Sigmoid colon (tissue), 4 donors: ENCODE data around the gene BICC1.

Source experiments
- EP300 ChIP-seq, 4 donors: sonication (generic); formaldehyde crosslinking; IDR thresholded peaks; one replicate each; pipeline ENCODE4 v1.6.1; 2017; ENCODE audit warnings: antibody characterized with exemption in 4 of 4
- POLR2A ChIP-seq, 2 donors: fragments of 450-650 bp; IDR thresholded peaks; one replicate each; pipeline ENCODE4 v1.6.1; 2016; ENCODE audit warnings: antibody characterized with exemption in 2 of 2, mild to moderate bottlenecking in 2 of 2, moderate library complexity in 2 of 2
- POLR2AphosphoS5 ChIP-seq, 4 donors: sonication (generic); formaldehyde crosslinking; IDR thresholded peaks; one replicate each; pipeline ENCODE4 v1.6.1; 2017; ENCODE audit warnings: antibody characterized with exemption in 4 of 4
- TF ChIP-seq, protein P1 (sequence below), 4 experiments: fragments of 450-650 bp in 3 of 4; fragments of 200-600 bp in 1 of 4; IDR thresholded peaks; one replicate each; pipeline ENCODE4 v1.5.1; 2016 to 2019; ENCODE audit warnings: antibody characterized with exemption in 4 of 4, mild to moderate bottlenecking in 3 of 4, moderate library complexity in 2 of 4

DNA sequence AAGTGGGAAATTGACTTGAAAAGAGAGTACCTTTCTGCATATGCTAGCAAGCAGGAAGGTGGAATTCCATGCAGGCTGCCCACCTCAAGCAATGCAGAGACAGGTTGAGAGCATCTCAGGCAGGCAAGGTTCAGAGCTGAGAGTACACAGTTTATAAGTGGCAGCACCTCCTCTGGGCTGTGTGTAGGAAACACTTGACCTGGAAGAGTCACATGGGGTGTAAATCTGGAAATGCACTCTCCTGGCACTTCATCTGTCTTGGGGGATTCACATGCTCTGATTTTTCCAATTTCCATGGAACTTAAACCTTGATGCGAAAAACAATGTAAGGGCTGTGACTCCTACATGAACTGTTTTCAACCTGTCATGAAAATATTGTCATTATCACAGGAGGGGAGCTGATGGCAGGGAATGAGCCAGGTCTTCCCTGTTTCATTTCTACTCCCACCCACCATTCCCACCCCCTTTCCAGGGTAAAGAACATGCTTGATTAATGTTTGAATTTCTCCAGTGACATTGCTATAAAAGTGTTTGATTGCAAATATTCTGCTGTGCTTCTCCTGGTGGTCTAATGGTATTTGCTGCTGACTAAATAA is 328.3 kb downstream of the BICC1 start:
- TF ChIP-seq, protein P1, sequence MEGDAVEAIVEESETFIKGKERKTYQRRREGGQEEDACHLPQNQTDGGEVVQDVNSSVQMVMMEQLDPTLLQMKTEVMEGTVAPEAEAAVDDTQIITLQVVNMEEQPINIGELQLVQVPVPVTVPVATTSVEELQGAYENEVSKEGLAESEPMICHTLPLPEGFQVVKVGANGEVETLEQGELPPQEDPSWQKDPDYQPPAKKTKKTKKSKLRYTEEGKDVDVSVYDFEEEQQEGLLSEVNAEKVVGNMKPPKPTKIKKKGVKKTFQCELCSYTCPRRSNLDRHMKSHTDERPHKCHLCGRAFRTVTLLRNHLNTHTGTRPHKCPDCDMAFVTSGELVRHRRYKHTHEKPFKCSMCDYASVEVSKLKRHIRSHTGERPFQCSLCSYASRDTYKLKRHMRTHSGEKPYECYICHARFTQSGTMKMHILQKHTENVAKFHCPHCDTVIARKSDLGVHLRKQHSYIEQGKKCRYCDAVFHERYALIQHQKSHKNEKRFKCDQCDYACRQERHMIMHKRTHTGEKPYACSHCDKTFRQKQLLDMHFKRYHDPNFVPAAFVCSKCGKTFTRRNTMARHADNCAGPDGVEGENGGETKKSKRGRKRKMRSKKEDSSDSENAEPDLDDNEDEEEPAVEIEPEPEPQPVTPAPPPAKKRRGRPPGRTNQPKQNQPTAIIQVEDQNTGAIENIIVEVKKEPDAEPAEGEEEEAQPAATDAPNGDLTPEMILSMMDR (IDR thresholded peaks at IDR 0.05), result no peak
- TF ChIP-seq EP300 (IDR thresholded peaks at IDR 0.05) (no peak), POLR2AphosphoS5 (IDR thresholded peaks at IDR 0.05) (no peak), POLR2A (IDR thresholded peaks at IDR 0.05) (no peak)
